GM12873 (cell line): Measurements from ENCODE around the gene ATP9A.

Experiments
- TF ChIP-seq, protein P1 (sequence below): IDR thresholded peaks from 2 replicates; pipeline ENCODE4 v1.5.1; 2012; ENCODE audit warnings: low read depth, mild to moderate bottlenecking, moderate library complexity, low read length, control low read depth; ENCODE audit not compliant: insufficient read depth; ENCODE audit errors: missing control alignments

The ATP9A gene

DNA sequence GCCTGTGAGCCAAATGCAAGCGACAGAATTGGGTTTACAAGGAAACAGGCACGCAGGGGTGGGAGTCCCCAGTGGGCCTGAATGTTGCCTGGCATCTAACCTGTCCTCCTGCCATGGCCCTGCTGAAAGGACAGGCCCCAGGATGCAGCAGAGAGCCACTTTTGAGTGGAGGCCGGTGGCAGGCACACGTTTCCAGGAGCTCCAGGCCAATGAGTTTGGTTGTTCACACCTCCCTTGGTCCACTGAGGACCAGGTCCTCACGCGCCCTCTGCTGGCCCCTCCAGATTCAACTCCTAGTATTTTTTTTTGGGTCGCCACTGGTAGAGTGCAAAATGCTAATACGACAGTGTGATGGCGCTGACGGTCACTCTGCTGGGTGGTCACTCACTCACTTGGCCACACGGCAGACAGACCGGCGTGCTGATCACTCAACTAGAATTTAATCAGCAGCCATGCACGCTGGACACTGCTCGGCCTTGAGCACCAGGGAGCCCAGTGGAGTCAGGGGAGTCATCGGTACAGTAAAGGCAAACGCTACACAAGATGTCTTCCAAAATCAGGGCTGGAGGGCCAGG lies 143.9 kb downstream of the ATP9A start:
- TF ChIP-seq, protein P1, sequence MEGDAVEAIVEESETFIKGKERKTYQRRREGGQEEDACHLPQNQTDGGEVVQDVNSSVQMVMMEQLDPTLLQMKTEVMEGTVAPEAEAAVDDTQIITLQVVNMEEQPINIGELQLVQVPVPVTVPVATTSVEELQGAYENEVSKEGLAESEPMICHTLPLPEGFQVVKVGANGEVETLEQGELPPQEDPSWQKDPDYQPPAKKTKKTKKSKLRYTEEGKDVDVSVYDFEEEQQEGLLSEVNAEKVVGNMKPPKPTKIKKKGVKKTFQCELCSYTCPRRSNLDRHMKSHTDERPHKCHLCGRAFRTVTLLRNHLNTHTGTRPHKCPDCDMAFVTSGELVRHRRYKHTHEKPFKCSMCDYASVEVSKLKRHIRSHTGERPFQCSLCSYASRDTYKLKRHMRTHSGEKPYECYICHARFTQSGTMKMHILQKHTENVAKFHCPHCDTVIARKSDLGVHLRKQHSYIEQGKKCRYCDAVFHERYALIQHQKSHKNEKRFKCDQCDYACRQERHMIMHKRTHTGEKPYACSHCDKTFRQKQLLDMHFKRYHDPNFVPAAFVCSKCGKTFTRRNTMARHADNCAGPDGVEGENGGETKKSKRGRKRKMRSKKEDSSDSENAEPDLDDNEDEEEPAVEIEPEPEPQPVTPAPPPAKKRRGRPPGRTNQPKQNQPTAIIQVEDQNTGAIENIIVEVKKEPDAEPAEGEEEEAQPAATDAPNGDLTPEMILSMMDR: peak; percentile 85

DNA sequence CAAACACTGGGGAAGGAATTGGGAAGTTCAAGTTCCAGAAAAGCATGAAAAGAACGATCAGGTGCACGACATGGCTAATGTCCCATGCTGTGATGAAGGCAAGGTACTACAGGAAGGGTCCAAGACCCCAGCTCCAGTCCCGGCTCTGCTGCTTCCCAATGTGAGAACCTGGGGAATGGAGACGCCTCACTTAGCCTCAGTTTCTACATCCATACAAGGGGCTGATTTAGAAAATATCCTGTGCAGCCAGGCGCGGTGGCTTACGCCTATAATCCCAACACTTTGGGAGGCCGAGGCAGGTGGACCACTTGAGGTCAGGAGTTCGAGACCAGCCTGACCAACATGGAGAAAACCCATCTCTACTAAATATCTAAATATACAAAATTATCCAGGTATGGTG lies 144.9 kb downstream of the ATP9A start:
- TF ChIP-seq, protein P1: no peak

DNA sequence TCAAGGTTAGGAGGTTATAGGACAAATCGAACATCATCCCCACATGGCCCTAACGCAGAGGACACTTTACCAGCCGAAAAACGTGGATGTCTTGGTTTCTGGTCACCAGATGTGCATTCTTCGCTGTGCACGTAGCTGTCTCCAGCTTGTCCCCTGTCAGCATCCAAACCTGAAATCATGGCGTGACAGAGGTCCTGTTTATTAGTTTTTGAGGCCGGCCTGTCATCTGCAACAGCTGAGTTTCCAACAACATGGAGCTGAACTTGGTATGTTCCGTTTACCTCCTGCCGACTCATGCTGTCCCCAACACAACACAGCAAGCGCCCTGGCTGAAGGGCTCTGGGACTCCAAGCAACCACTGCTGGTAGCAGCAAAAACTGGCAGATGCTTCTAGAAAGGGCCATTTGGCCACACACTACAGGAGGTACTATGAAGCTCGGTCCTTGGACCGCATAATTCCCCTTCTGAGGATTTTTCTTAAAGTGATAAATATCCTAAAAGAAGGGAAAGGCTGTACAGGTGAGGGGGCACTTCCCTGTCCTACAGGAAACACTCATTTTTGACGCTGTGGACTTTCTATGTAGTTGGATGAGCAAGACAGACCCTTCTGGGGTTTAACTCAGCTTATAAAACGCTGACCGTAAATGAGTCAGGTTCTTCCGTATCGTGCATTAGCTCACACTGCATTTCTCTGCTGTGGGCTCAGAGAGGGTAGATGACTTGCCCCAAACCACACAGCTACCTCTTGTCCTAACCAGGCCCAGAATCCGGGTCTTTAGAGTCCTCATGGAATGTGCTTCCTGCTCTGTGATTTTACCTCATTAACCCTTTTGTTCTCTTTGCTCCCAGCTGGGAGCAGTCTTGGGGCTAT lies 146.0 kb downstream of the ATP9A start:
- TF ChIP-seq, protein P1: no peak

DNA sequence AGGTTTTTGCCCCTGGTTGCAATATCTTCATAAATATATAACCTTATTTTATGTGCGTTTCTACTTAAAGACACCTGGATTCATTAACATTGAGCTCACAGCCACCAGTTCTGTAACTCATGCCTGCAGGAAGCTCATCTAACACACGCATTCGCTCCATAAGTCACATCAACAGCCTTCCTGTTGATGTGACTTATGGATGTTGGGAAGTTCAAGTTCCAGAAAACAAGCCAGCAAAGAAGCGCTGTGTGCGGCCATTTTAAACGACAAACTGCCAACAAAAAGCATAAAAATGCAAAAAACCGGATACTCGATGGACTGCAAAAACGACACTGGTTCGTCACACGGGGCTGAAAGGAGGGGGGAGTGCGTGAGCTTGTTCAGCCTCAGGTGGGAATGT lies 147.8 kb downstream of the ATP9A start:
- TF ChIP-seq, protein P1: no peak

DNA sequence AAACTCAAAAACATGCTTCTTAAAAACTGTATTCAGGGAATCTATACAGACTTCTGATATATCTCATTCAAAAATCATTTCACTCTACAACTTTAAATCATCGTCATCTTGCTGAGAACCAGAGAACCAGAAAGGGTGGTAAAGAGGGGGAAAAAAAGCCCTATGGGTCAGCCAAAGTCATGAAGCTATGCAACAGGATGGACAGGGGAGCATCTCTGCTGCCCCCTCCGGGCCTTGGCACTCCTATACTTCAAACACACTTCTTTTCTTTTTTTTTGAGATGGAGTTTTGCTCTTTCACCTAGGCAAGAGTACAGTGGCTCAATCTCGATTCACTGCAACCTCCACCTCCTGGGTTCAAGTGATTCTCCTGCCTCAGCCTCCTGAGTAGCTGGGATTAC lies 152.1 kb downstream of the ATP9A start:
- TF ChIP-seq, protein P1: peak; percentile 25

DNA sequence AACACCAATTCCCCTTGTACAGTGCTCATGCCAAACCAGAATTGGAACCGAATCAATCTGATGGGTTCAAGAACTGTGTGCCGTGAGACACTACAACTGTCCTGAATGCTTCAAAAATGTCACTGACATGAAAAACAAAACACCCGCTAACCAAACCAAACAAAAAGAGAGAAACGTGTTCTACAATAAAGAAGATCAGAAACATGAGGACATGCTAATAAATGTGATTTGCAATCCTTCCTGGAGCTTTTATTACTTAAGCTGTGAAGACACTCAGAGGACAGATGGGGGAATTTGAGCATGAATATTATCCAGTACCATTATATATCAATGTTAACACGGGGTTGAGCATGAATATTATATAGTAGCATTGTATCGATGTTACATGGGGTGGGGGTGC lies 153.5 kb downstream of the ATP9A start:
- TF ChIP-seq, protein P1: no peak

DNA sequence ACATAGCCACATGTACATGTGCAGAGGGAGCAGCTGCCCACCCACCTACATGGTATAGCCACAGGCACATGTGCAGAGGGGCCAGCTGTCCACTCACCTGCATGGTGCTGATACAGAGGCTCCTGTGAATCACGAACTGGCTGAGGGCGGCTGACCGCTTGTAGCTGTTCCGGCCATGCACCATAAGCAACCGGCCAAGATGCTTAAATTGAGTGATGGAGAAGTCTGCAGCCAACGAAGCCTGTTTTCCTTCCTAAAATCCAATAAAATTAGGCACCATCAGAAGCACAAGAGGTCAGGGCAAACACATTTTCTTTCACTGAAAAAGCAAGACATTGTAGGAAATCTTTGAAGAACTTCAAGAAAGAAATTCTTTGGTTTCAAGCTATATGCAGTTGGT lies 154.6 kb downstream of the ATP9A start:
- TF ChIP-seq, protein P1: no peak
